H1 (cell line): ENCODE measurements around the gene GSK3B. TPM values are rescaled to one million over a fixed set of nuclear protein-coding genes. Genes with fewer than 3 reads are reported as not detected.

Experiments
- CHD7 ChIP-seq: fragments of 300-600 bp; sonication (generic); IDR thresholded peaks from 2 replicates; pipeline ENCODE4 v1.7.1; 2012; ENCODE audit warnings: low read length, moderate library complexity, mild to moderate bottlenecking, inconsistent platforms; ENCODE audit not compliant: insufficient replicate concordance
- JUND ChIP-seq: IDR thresholded peaks from 2 replicates; pipeline ENCODE4 v1.6.1; 2011; ENCODE audit warnings: mild to moderate bottlenecking, improper control_type of control experiment, low read length
- POLR2AphosphoS5 ChIP-seq: IDR thresholded peaks from 2 replicates; pipeline ENCODE4 v1.6.1; 2011; ENCODE audit warnings: low read depth, low read length
- RFX5 ChIP-seq: IDR thresholded peaks from 2 replicates; pipeline ENCODE4 v1.6.1; 2011; ENCODE audit warnings: low read depth, low read length, improper control_type of control experiment, borderline replicate concordance
- SP2 ChIP-seq: IDR thresholded peaks from 2 replicates; pipeline ENCODE4 v1.6.1; 2012; ENCODE audit warnings: mild to moderate bottlenecking, low read length, inconsistent platforms
- YY1 ChIP-seq: IDR thresholded peaks from 2 replicates; pipeline ENCODE4 v1.6.1; 2011; ENCODE audit warnings: low read depth, mild to moderate bottlenecking, low read length
- ZNF274 ChIP-seq: IDR thresholded peaks from 2 replicates; pipeline ENCODE4 v1.7.0; 2012; ENCODE audit warnings: low read length, borderline replicate concordance; ENCODE audit errors: extremely low read depth
- polyA plus RNA-seq, 7 experiments: library from polyadenylated mRNA; depleted of rRNA in 3 of 7; stranded (reverse) in 5 of 7; unstranded in 2 of 7; fragments of >200 nt in 5 of 7; fragments of 200-250 nt in 2 of 7; gene quantifications; 1 replicate in 5 of 7; 2 replicates in 1 of 7; 4 replicates in 1 of 7; pipeline versions ENCODE4 v1.2.1 to v1.2.3, GENCODE V29; 2011 to 2013; ENCODE audit warnings: missing spikeins in 2 of 7, mixed read lengths in 2 of 7
- total RNA-seq: library from RNA; stranded (reverse); fragmentation: NEBNext Ultra II Directional; extraction: Animal tissue kit (Norgen Biotek cat#: 25700); gene quantifications from 2 replicates; pipeline ENCODE4 v1.2.1, GENCODE V29; 2021

Gene GSK3B
- total and polyA plus RNA-seq, 2 of the 8 experiments (the other 6 are each of a cell fraction or from before 2014, with no cell fraction given), result 24.2 to 50.7 TPM

- TF ChIP-seq CHD7 (no peak), POLR2AphosphoS5 (no peak), YY1 (no peak), JUND (no peak), RFX5 (no peak), ZNF274 (no peak), SP2 (no peak)
- TF ChIP-seq, all 59 proteins: peak for 0
Measured at GRCh38 chr3:119901148-119901547, 193.1 kb downstream of the GSK3B start (continued).
